ENCODE results near the gene MUC20.

The MUC20 gene

GRCh38 chr3:195755791-195756676 lies 35.3 kb downstream of the MUC20 start:
- no peak for DNase-seq (ENCODE audit: low spot score)

- no peak for DNase-seq (ENCODE audit: low spot score)
Observed at GRCh38 chr3:195757438-195757770, 36.6 kb downstream of the MUC20 start.

- DNase-seq (ENCODE audit: low spot score): no peak
Observed at GRCh38 chr3:195757827-195758226, 37.0 kb downstream of the MUC20 start.

- DNase-seq (ENCODE audit: low spot score): no peak
Observed at GRCh38 chr3:195758721-195759353, 38.1 kb downstream of the MUC20 start.

GRCh38 chr3:195760345-195761122 lies 39.8 kb downstream of the MUC20 start:
- DNase-seq (ENCODE audit: low spot score): no peak

- DNase-seq (ENCODE audit: low spot score): no peak
Observed at GRCh38 chr3:195761123-195761566, 40.4 kb downstream of the MUC20 start.

GRCh38 chr3:195761567-195762248 lies 40.9 kb downstream of the MUC20 start:
- no peak for DNase-seq (ENCODE audit: low spot score)

GRCh38 chr3:195762249-195762585 lies 41.4 kb downstream of the MUC20 start:
- DNase-seq (ENCODE audit: low spot score): no peak

- DNase-seq (ENCODE audit: low spot score): no peak
Observed at GRCh38 chr3:195762611-195763010, 41.8 kb downstream of the MUC20 start.

- DNase-seq (ENCODE audit: low spot score): no peak
Observed at GRCh38 chr3:195763076-195763830, 42.5 kb downstream of the MUC20 start.

- no peak for DNase-seq (ENCODE audit: low spot score)
Observed at GRCh38 chr3:195763843-195764825, 43.4 kb downstream of the MUC20 start.

GRCh38 chr3:195764961-195765706 lies 44.4 kb downstream of the MUC20 start:
- no peak for DNase-seq (ENCODE audit: low spot score)

- DNase-seq (ENCODE audit: low spot score): no peak
Observed at GRCh38 chr3:195766671-195767070, 45.9 kb downstream of the MUC20 start.

- DNase-seq (ENCODE audit: low spot score): no peak
Observed at GRCh38 chr3:195767792-195768191, 47.0 kb downstream of the MUC20 start.

- DNase-seq (ENCODE audit: low spot score): no peak
Observed at GRCh38 chr3:195768414-195768813, 47.6 kb downstream of the MUC20 start.

- DNase-seq (ENCODE audit: low spot score): no peak
Observed at GRCh38 chr3:195768831-195769303, 48.1 kb downstream of the MUC20 start.

GRCh38 chr3:195769551-195769950 lies 48.8 kb downstream of the MUC20 start:
- no peak for DNase-seq (ENCODE audit: low spot score)

- no peak for DNase-seq (ENCODE audit: low spot score)
Observed at GRCh38 chr3:195770081-195770840, 49.5 kb downstream of the MUC20 start.

Measured in RKO (cell line).